PC-3 (cell line): ENCODE results near the gene STX4. TPM values are rescaled to one million over a fixed set of nuclear protein-coding genes. Genes with fewer than 3 reads are reported as not detected.

Source experiments
- ATAC-seq: fragments of 200-7000 bp; cut with Tn5 transposase; 2 replicates; pipeline ENCODE4 v1.9.1; 2020; ENCODE audit warnings: mild to moderate bottlenecking, moderate library complexity
- BruUV-seq: library from RNA; stranded (reverse); fragments of 400-500 nt; replicated peaks from 2 replicates; lab custom pipeline; 2021; lab: Mats Ljungman, UMichigan
- CTCF ChIA-PET: fragments of 300-600 bp; sonication (Branson Sonifier 250); formaldehyde crosslinking; loops from one replicate; lab custom pipeline; 2022; ENCODE audit warnings: antibody characterized with exemption; lab: Charles Lee
- POLR2A ChIA-PET: fragments of 300-600 bp; sonication (Branson Sonifier 250); formaldehyde crosslinking; loops from one replicate; lab custom pipeline; 2022; ENCODE audit warnings: antibody characterized with exemption; ENCODE audit not compliant: unreplicated experiment; lab: Charles Lee
- DNase-seq: peaks from one replicate; pipeline ENCODE4 v3.0.0-alpha.2; 2015
- H2AFZ ChIP-seq: fragments of 300-600 bp; sonication (generic); 2 replicates; pipeline ENCODE4 v1.6.0; 2016; ENCODE audit warnings: antibody characterized with exemption, low read length
- H3F3A ChIP-seq: fragments of 300-600 bp; sonication (generic); one replicate; pipeline ENCODE4 v1.6.0; 2017; ENCODE audit warnings: antibody characterized with exemption, low read length, control low read depth, mild to moderate bottlenecking; ENCODE audit not compliant: unreplicated experiment
- H3K27ac ChIP-seq: fragments of 300-600 bp; sonication (generic); 2 replicates; pipeline ENCODE4 v1.5.1; 2016; ENCODE audit warnings: mild to moderate bottlenecking, low read length
- H3K27me3 ChIP-seq: fragments of 300-600 bp; sonication (generic); 2 replicates; pipeline ENCODE4 v1.6.1; 2016; ENCODE audit warnings: low read length, mixed read lengths
- H3K36me3 ChIP-seq: fragments of 300-600 bp; sonication (generic); 2 replicates; pipeline ENCODE4 v1.6.1; 2016; ENCODE audit warnings: low read depth, mixed run types, low read length, mixed read lengths
- H3K4me1 ChIP-seq: fragments of 300-600 bp; sonication (generic); 2 replicates; pipeline ENCODE4 v1.5.1; 2016; ENCODE audit warnings: low read length; ENCODE audit not compliant: insufficient read depth
- H3K4me2 ChIP-seq: fragments of 300-600 bp; sonication (generic); 2 replicates; pipeline ENCODE4 v1.6.0; 2016; ENCODE audit warnings: low read length
- H3K4me3 ChIP-seq: fragments of 300-600 bp; sonication (generic); 2 replicates; pipeline ENCODE4 v1.5.1; 2016; ENCODE audit warnings: mild to moderate bottlenecking, low read length, mixed read lengths
- H3K79me2 ChIP-seq: fragments of 300-600 bp; sonication (generic); 2 replicates; pipeline ENCODE4 v1.6.1; 2017; ENCODE audit warnings: low read length, mixed read lengths
- H3K9ac ChIP-seq: fragments of 300-600 bp; sonication (generic); 2 replicates; pipeline ENCODE4 v1.6.0; 2016; ENCODE audit warnings: mild to moderate bottlenecking, low read length
- H3K9me2 ChIP-seq: fragments of 300-600 bp; sonication (generic); replicated peaks from 2 replicates; pipeline ENCODE4 v1.6.1; 2016; ENCODE audit warnings: mixed run types, low read length, mixed read lengths
- H3K9me3 ChIP-seq: fragments of 300-600 bp; sonication (generic); 2 replicates; pipeline ENCODE4 v1.6.1; 2016; ENCODE audit warnings: low read length, mixed read lengths
- H4K20me1 ChIP-seq: fragments of 300-600 bp; sonication (generic); 2 replicates; pipeline ENCODE4 v1.6.1; 2016; ENCODE audit warnings: low read length, mixed read lengths
- CTCF ChIP-seq: fragments of 300-600 bp; sonication (generic); conservative IDR thresholded peaks from 2 replicates; pipeline ENCODE4 v1.5.1; 2017; ENCODE audit warnings: antibody characterized with exemption, low read depth, mild to moderate bottlenecking, low read length
- EZH2 ChIP-seq: fragments of 300-600 bp; sonication (generic); IDR thresholded peaks from one replicate; pipeline ENCODE4 v1.6.1; 2017; ENCODE audit warnings: antibody characterized with exemption, mild to moderate bottlenecking, low read length; ENCODE audit not compliant: unreplicated experiment
- EZH2phosphoT487 ChIP-seq: fragments of 300-600 bp; sonication (generic); IDR thresholded peaks from 2 replicates; pipeline ENCODE4 v1.6.1; 2018; ENCODE audit warnings: mild to moderate bottlenecking, antibody characterized with exemption, low read length, borderline replicate concordance
- intact Hi-C: fragments of 100-400 bp; cut with micrococcal nuclease; formaldehyde crosslinking; loops from 2 replicates; pipeline ENCODE4 v1.9.0; 2023
- total RNA-seq: library from RNA; depleted of rRNA; stranded (reverse); fragments of >200 nt; gene quantifications from 2 replicates; pipeline ENCODE4 v1.2.3, GENCODE V29; 2014

Gene STX4
- total RNA-seq, 1 experiment from 2014 or later = 27.4 TPM

DNA sequence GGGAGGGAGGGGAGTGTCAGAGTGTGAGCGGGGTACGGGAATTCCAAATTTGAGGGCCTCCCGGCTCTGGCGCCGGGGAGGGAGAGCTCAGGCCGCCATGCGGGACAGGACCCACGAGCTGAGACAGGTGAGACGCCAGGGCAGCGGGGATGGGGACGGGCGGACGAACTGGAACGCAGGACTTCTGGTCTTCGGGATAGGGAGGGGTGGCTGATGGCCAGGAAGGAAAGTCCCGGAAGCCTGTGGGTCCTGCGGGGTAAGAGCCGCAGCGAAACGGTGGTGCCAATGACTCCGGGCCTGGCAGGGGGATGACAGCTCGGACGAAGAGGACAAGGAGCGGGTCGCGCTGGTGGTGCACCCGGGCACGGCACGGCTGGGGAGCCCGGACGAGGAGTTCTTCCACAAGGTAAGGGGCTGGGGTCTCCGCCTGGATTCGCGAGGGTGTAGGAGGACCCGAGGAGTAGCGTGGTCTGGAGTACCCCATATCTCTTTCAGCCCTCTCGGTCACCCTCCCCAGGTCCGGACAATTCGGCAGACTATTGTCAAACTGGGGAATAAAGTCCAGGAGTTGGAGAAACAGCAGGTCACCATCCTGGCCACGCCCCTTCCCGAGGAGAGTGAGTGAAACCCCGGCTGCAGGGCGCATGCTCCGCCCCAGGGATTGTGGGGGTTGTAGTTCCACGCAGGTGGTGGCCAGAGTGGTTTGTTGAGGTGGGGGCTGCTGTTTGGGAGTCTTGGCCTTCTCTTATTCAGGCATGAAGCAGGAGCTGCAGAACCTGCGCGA lies 543 bp downstream of the STX4 start:
- no peak for TF ChIP-seq CTCF
- TF ChIP-seq EZH2 = no peak
- no peak for TF ChIP-seq EZH2phosphoT487
- H3F3A ChIP-seq = no peaks in the 10 kb centered on the region
- H3K4me3 ChIP-seq = peak overlapping the region; percentile 98
- H3K79me2 ChIP-seq = peaks cover 16% of the 10 kb centered on the region
- ATAC-seq = peak; percentile 81
- peak overlapping the region; percentile 85 for H3K9ac ChIP-seq
- intact Hi-C loops = loop anchor here (2.0 to 5.0 kb wide), 2 partner anchors 37 to 39 kb away; no protein-coding TSS in a partner anchor
- ChIA-PET CTCF (no interaction called here), POLR2A (no interaction called here)
- DNase-seq = peak; percentile 73
- peak overlapping the region; percentile 92 for H3K4me2 ChIP-seq
- H3K4me1 ChIP-seq = peaks cover 11% of the 10 kb centered on the region; the same call in 1 of the 2 replicates
- H4K20me1 ChIP-seq = no peaks in the 10 kb centered on the region; the same call in 1 of the 2 replicates
- peak overlapping the region; percentile 25; the same call in 1 of the 2 replicates for H3K27ac ChIP-seq
- H3K9me2 ChIP-seq = no peaks in the 10 kb centered on the region
- BruUV-seq = TSS peak; percentile 75
- H3K27me3 ChIP-seq = no peaks in the 10 kb centered on the region
- H2AFZ ChIP-seq = peak overlapping the region; percentile 98
- H3K36me3 ChIP-seq = no peaks in the 10 kb centered on the region
- H3K9me3 ChIP-seq = no peaks in the 10 kb centered on the region

DNA sequence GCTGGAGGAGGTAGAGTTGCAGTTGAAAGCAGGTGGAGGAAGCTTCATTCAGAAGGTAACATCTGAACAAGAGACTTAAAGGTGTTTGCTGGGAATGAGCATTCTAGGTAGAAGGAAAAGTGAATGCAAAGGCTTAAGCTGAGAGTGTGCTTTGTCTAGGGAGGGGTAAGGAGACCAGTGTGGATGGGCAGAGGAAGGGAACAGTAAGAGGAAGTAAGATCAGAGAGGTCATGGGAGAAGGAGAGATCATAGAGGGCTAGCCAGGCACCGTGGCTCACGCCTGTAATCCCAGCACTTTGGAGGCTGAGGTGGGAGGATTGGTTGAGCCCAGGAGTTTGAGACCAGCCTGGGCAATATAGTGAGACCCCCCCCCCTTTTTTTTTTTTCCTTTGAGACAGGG lies 3.3 kb downstream of the STX4 start:
- ChIA-PET CTCF (interaction anchor here (0.6 kb wide), 1 partner anchor 832 kb away, joined by 4 read pairs; no protein-coding TSS in a partner anchor), POLR2A (no interaction called here)
- DNase-seq (no peak), ATAC-seq (no peak)
- H3K4me2 ChIP-seq = no peak overlapping the region
- H3F3A ChIP-seq = no peaks in the 10 kb centered on the region
- H3K27ac ChIP-seq = no peak overlapping the region
- TF ChIP-seq EZH2phosphoT487 (no peak), EZH2 (no peak), CTCF (no peak)
- no peaks in the 10 kb centered on the region for H3K9me3 ChIP-seq
- H3K36me3 ChIP-seq = no peaks in the 10 kb centered on the region
- H4K20me1 ChIP-seq = no peaks in the 10 kb centered on the region; the same call in 1 of the 2 replicates
- H3K9me2 ChIP-seq = no peaks in the 10 kb centered on the region
- no peak overlapping the region for H3K4me3 ChIP-seq
- peaks cover 11% of the 10 kb centered on the region; the same call in 1 of the 2 replicates for H3K4me1 ChIP-seq
- no peak overlapping the region for H2AFZ ChIP-seq
- no peaks in the 10 kb centered on the region for H3K27me3 ChIP-seq
- H3K9ac ChIP-seq = no peak overlapping the region
- intact Hi-C loops = no loop called here
- no TSS peak for BruUV-seq
- peaks cover 16% of the 10 kb centered on the region for H3K79me2 ChIP-seq

DNA sequence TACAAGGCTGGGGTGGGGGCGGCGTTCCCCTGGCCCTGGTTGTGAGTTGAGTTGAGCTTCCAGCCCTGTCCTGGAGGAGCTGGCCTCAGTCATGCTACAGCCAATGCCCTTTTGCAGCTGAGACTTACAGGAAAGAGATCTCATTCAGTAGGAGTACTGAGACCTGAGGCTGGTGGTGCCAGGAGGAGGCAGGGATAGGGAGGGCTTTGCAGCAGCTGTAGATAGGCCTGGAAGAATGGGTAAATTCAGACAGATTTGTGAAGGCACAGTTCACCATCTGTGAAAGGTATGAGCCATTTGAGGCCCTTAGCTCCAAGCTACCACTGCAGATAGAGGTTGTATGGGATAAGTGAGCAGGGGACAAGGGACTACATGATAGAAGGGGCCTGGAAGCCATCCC lies 5.6 kb downstream of the STX4 start:
- ChIA-PET POLR2A (no interaction called here), CTCF (no interaction called here)
- H3K9me3 ChIP-seq = no peaks in the 10 kb centered on the region
- intact Hi-C loops = no loop called here
- H3K79me2 ChIP-seq = peaks cover 13% of the 10 kb centered on the region
- no peak overlapping the region for H2AFZ ChIP-seq
- no peak overlapping the region for H3K4me2 ChIP-seq
- H3K9me2 ChIP-seq = no peaks in the 10 kb centered on the region
- no peaks in the 10 kb centered on the region for H3K36me3 ChIP-seq
- no peak overlapping the region for H3K9ac ChIP-seq
- H3K27me3 ChIP-seq = no peaks in the 10 kb centered on the region
- DNase-seq (no peak), ATAC-seq (no peak)
- TF ChIP-seq EZH2phosphoT487 (no peak), CTCF (no peak), EZH2 (no peak)
- BruUV-seq = no TSS peak
- no peak overlapping the region for H3K4me3 ChIP-seq
- H3K27ac ChIP-seq = no peak overlapping the region
- H4K20me1 ChIP-seq = no peaks in the 10 kb centered on the region; the same call in 1 of the 2 replicates
- H3F3A ChIP-seq = no peaks in the 10 kb centered on the region
- H3K4me1 ChIP-seq = peaks cover 3% of the 10 kb centered on the region; the same call in 1 of the 2 replicates
